Mesendoderm (in vitro differentiated cells): ENCODE measurements around the gene OR5H14. TPM values are rescaled to one million over a fixed set of nuclear protein-coding genes. Genes with fewer than 3 reads are reported as not detected.
A peak's percentile ranks its signal among the peaks of the same experiment; 100 is the strongest.

Source experiments
- DNase-seq: peaks from one replicate; pipeline ENCODE4 v3.0.0; 2013
- H2AK5ac ChIP-seq: 2 replicates; pipeline ENCODE4 v1.6.1; 2013; ENCODE audit warnings: low read length, inconsistent platforms
- H2BK120ac ChIP-seq: 2 replicates; pipeline ENCODE4 v1.6.1; 2013; ENCODE audit warnings: low read depth, mild to moderate bottlenecking, low read length, moderate library complexity, mixed read lengths
- H2BK15ac ChIP-seq: replicated peaks from 2 replicates; pipeline ENCODE4 v1.6.1; 2013; ENCODE audit warnings: low read depth, mild to moderate bottlenecking, moderate library complexity
- H2BK5ac ChIP-seq: 2 replicates; pipeline ENCODE4 v1.6.1; 2013; ENCODE audit warnings: low read length, inconsistent platforms
- H3K18ac ChIP-seq: 2 replicates; pipeline ENCODE4 v1.6.1; 2013; ENCODE audit warnings: mild to moderate bottlenecking, low read length, mixed read lengths
- H3K23ac ChIP-seq: one replicate; pipeline ENCODE4 v1.6.1; 2013; ENCODE audit warnings: low read length
- H3K27ac ChIP-seq: 2 replicates; pipeline ENCODE4 v1.5.1; 2013; ENCODE audit warnings: low read depth, mild to moderate bottlenecking, inconsistent platforms, low read length, moderate library complexity
- H3K27me3 ChIP-seq: 2 replicates; pipeline ENCODE4 v1.6.1; 2013; ENCODE audit warnings: low read length, control low read depth, mild to moderate bottlenecking, inconsistent platforms; ENCODE audit not compliant: insufficient read depth, poor library complexity
- H3K36me3 ChIP-seq: 2 replicates; pipeline ENCODE4 v1.6.1; 2013; ENCODE audit warnings: low read length, inconsistent platforms; ENCODE audit not compliant: control insufficient read depth, insufficient read depth
- H3K4ac ChIP-seq: one replicate; pipeline ENCODE4 v1.6.1; 2013; ENCODE audit warnings: low read depth, mild to moderate bottlenecking, low read length, moderate library complexity
- H3K4me1 ChIP-seq: 2 replicates; pipeline ENCODE4 v1.6.1; 2013; ENCODE audit warnings: low read depth, low read length, inconsistent platforms; ENCODE audit not compliant: control insufficient read depth
- H3K4me2 ChIP-seq: 2 replicates; pipeline ENCODE4 v1.6.1; 2013; ENCODE audit warnings: low read length
- H3K4me3 ChIP-seq: 2 replicates; pipeline ENCODE4 v1.5.1; 2013; ENCODE audit warnings: mild to moderate bottlenecking, low read length
- H3K56ac ChIP-seq: one replicate; pipeline ENCODE4 v1.6.1; 2013; ENCODE audit warnings: low read length
- H3K79me1 ChIP-seq: 2 replicates; pipeline ENCODE4 v1.6.1; 2013; ENCODE audit warnings: low read length, inconsistent platforms
- H3K79me2 ChIP-seq: 2 replicates; pipeline ENCODE4 v1.6.1; 2013; ENCODE audit warnings: mild to moderate bottlenecking, low read length; ENCODE audit not compliant: control insufficient read depth, insufficient read depth
- H3K9ac ChIP-seq: 2 replicates; pipeline ENCODE4 v1.6.1; 2013; ENCODE audit warnings: low read length, inconsistent platforms
- H4K5ac ChIP-seq: one replicate; pipeline ENCODE4 v1.6.1; 2013; ENCODE audit warnings: low read length
- H4K8ac ChIP-seq: one replicate; pipeline ENCODE4 v1.6.1; 2013; ENCODE audit warnings: low read depth, mild to moderate bottlenecking, control low read depth, low read length, moderate library complexity
- WGBS: extraction: QIAGEN DNeasy Blood & Tissue Kit; methylation state at CpG from one replicate; pipeline ENCODE4 v1.1.7; 2013; ENCODE audit warnings: low lambda C conversion rate, missing lambda C conversion rate; ENCODE audit not compliant: insufficient coverage; ENCODE audit errors: extremely low coverage; 5-methylcytosine and 5-hydroxymethylcytosine counted together
- polyA plus RNA-seq, 2 experiments: library from polyadenylated mRNA; stranded (reverse); fragments of 200-250 nt; gene quantifications; one replicate each; pipeline ENCODE4 v1.2.3, GENCODE V29; 2013

OR5H14 gene
- polyA plus RNA-seq (2013, experiment 1 of 2): 0.07 TPM
- polyA plus RNA-seq (2013, experiment 2 of 2): not detected

DNA sequence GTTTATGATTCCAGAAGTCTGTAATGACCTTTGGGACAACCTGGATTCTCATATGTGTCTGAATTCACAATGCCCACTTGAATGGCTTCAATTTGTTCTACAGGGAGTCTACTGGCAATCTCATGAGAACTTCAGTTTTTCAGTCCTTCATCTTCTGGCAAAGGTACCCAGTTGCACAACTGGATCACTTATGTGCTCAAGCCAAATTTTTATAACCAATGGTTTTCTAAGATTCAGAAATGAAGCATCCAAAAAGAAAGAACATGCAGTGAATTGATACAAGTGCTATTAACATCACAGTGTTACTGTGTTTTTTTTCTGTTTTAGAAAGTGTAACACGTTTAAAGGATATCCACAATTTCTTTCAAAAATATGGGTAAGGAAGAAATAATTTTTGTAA, at the start of gene OR5H14:
TSS of gene OR5H14 (plus strand) at position 301 of the 400 bp plus-strand sequence. CDS start 1,907 bp downstream, outside the sequence.
- Histone ChIP-seq H2BK5ac (no peak within 1 kb of the TSS), H3K4ac (no peak within 1 kb of the TSS), H3K4me2 (no peak within 1 kb of the TSS), H3K9ac (no peak within 1 kb of the TSS), H2AK5ac (no peak within 1 kb of the TSS), H3K36me3 (no peaks in the 10 kb centered on the region), H2BK15ac (no peak within 1 kb of the TSS), H3K23ac (no peak within 1 kb of the TSS), H2BK120ac (no peak within 1 kb of the TSS), H3K4me3 (no peak within 1 kb of the TSS), H3K4me1 (no peaks in the 10 kb centered on the region), H3K27me3 (no peaks in the 10 kb centered on the region), H3K18ac (no peak within 1 kb of the TSS), H3K79me1 (no peaks in the 10 kb centered on the region), H3K79me2 (no peaks in the 10 kb centered on the region), H3K27ac (no peak within 1 kb of the TSS), H4K5ac (no peak within 1 kb of the TSS), H4K8ac (no peak within 1 kb of the TSS), H3K56ac (no peak within 1 kb of the TSS)
- WGBS: no CpG with 5 or more reads among the region's 1 CpG
- no peak for DNase-seq

DNA sequence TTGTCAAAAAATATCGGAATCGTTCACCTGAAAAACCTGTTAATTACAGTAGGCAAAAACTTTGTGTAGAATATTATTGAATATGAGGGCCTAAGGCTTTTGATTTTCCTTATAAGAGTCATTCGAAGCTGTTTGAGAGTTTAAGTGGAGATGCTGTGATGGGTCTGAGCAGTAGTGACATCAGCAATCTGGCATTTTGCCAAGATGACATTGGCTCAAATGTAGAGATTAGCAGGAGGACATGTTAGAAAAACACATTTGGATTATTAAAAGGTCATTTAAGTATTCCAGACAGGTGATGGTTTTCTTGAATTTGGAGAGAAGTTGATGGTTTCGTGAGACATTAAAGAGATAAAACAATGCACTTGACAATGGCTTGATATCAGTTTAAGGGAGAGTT, 47.4 kb upstream of the OR5H14 start:
- no peak overlapping the region for H3K4ac ChIP-seq
- H2BK15ac ChIP-seq: no peak overlapping the region
- no peak overlapping the region for H2BK5ac ChIP-seq
- no peaks in the 10 kb centered on the region for H3K4me1 ChIP-seq
- no peak overlapping the region for H3K4me2 ChIP-seq
- no peak overlapping the region for H3K56ac ChIP-seq
- no peaks in the 10 kb centered on the region for H3K27me3 ChIP-seq
- no peak overlapping the region for H2BK120ac ChIP-seq
- H3K79me2 ChIP-seq: no peaks in the 10 kb centered on the region
- H3K9ac ChIP-seq: no peak overlapping the region
- H2AK5ac ChIP-seq: no peak overlapping the region
- no peak overlapping the region for H3K4me3 ChIP-seq
- no peak overlapping the region for H3K23ac ChIP-seq
- H3K79me1 ChIP-seq: no peaks in the 10 kb centered on the region
- no peaks in the 10 kb centered on the region for H3K36me3 ChIP-seq
- no peak overlapping the region for H3K27ac ChIP-seq
- no CpG with 5 or more reads among the region's 4 CpGs for WGBS
- DNase-seq: no peak
- H4K8ac ChIP-seq: no peak overlapping the region
- no peak overlapping the region for H4K5ac ChIP-seq
- no peak overlapping the region for H3K18ac ChIP-seq

DNA sequence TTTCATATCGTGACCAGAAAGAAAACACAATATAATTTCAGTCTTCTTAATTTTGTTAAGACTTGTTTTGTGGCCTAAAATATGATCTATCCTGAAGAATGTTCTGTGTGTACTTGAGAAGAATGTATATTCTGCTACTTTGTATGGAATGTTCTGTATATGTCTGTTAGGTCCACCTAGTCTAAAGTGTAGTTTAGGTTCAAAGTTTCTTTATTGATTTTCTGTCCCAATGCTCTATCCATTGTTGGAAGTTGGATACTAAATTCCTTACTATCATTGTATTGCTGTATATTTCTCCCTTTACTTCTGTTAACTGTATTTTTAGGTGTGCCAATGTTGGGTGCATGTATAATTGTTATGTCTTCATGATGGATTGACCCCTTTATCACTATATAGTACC, 39.1 kb upstream of the OR5H14 start:
- WGBS: no CpG with 5 or more reads among the region's 1 CpG
- Histone ChIP-seq H3K4me3 (no peak overlapping the region), H4K5ac (no peak overlapping the region), H3K36me3 (no peaks in the 10 kb centered on the region), H3K9ac (no peak overlapping the region), H4K8ac (no peak overlapping the region), H3K56ac (no peak overlapping the region), H3K79me1 (no peaks in the 10 kb centered on the region), H2BK120ac (no peak overlapping the region), H3K27ac (no peak overlapping the region), H2BK15ac (no peak overlapping the region), H3K23ac (no peak overlapping the region), H3K4me2 (no peak overlapping the region), H3K4me1 (no peaks in the 10 kb centered on the region), H3K4ac (no peak overlapping the region), H2BK5ac (no peak overlapping the region), H3K18ac (no peak overlapping the region), H3K27me3 (no peaks in the 10 kb centered on the region), H3K79me2 (no peaks in the 10 kb centered on the region), H2AK5ac (no peak overlapping the region)
- DNase-seq: no peak

DNA sequence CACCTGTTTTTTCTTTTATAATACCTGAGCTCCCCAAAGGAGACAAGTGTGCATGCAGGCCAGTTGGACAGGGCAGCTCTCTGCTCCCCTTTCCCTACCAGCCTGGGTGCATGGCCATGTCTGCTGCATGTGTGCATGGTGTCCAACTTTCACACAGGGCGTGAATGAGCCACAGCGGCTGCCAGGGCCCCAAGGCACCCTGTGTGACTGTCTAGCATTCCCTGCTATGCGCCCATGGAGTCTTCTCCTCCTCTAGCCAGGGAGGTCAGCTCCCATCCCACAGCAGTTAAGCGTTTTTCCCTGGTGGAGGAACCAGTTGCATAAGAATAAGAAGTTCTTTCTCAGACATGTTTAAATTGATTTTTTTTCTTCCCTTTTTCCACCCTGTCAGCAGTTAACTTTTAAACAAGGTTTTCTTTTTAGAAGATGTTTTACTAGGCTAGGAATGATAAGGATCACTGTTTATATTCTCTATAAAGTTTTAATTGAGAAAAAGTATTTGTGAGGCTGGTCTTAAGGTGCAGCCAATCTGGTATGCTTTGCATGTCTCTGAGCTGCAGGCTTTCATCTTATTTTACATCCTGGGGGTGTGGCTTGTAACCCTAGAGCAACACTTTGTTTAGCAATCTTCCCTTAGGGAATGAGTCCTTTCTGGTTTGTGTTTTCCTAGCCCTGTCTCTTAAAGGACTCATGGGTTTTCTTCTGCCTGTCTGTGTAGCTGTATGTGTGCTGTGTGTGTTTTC, 37.3 kb upstream of the OR5H14 start:
- no peak overlapping the region for H3K56ac ChIP-seq
- H3K27me3 ChIP-seq: no peaks in the 10 kb centered on the region
- H3K4me3 ChIP-seq: no peak overlapping the region
- H4K5ac ChIP-seq: no peak overlapping the region
- H2AK5ac ChIP-seq: no peak overlapping the region
- no peak overlapping the region for H4K8ac ChIP-seq
- no peak overlapping the region for H3K23ac ChIP-seq
- no peak overlapping the region for H2BK15ac ChIP-seq
- H3K79me1 ChIP-seq: no peaks in the 10 kb centered on the region
- no peak overlapping the region for H2BK5ac ChIP-seq
- no peaks in the 10 kb centered on the region for H3K36me3 ChIP-seq
- H2BK120ac ChIP-seq: no peak overlapping the region
- H3K27ac ChIP-seq: no peak overlapping the region
- no peak overlapping the region for H3K4me2 ChIP-seq
- H3K4ac ChIP-seq: no peak overlapping the region
- no CpG with 5 or more reads among the region's 4 CpGs for WGBS
- no peaks in the 10 kb centered on the region for H3K79me2 ChIP-seq
- DNase-seq: peak; percentile 2
- H3K4me1 ChIP-seq: no peaks in the 10 kb centered on the region
- H3K9ac ChIP-seq: no peak overlapping the region
- H3K18ac ChIP-seq: no peak overlapping the region

DNA sequence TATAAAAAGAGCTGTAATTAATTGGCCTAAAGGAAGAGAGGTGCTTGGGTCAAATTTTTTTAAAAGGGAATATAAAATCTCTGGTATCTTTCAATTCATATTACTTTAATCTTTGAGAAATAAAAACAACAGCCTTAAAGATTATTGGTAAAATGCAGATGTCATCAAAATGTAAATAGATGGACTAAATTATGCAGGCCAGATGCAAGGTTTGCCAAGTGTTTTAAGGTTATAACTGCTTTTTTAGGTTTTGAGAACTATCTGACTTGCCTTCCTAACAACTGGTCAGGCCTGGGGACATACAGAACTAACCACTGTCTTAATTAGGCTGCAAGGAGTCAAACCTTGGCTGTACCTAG, 36.8 kb upstream of the OR5H14 start:
- no peaks in the 10 kb centered on the region for H3K4me1 ChIP-seq
- H3K56ac ChIP-seq: no peak overlapping the region
- H2BK15ac ChIP-seq: no peak overlapping the region
- no peak overlapping the region for H4K5ac ChIP-seq
- no peak overlapping the region for H3K9ac ChIP-seq
- H3K27me3 ChIP-seq: no peaks in the 10 kb centered on the region
- no peak overlapping the region for H3K4ac ChIP-seq
- H3K4me3 ChIP-seq: no peak overlapping the region
- H3K4me2 ChIP-seq: no peak overlapping the region
- H3K27ac ChIP-seq: no peak overlapping the region
- no peak overlapping the region for H4K8ac ChIP-seq
- no peaks in the 10 kb centered on the region for H3K79me2 ChIP-seq
- no peak overlapping the region for H2BK5ac ChIP-seq
- H3K79me1 ChIP-seq: no peaks in the 10 kb centered on the region
- no peaks in the 10 kb centered on the region for H3K36me3 ChIP-seq
- no peak overlapping the region for H3K23ac ChIP-seq
- no peak for DNase-seq
- no peak overlapping the region for H2AK5ac ChIP-seq
- no peak overlapping the region for H2BK120ac ChIP-seq
- no peak overlapping the region for H3K18ac ChIP-seq

DNA sequence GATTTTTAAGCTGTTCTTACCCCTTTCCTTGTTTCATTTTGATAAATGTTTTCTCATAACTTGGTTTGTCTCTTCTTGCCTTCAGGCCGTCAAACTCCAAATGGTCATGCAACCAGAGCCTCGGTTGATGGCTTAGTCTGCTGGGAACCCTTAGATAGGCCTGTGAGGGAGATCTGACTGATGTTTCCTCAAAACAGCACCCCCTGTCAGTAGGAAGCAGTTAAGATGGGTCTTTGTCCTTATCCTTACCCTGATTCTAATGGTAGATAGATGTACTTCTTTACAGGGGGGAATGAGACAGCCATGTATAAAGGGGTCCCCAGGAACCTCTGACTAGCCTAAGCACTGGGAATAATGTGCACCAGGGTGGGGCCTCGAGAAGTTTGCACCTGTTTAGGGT, 33.0 kb upstream of the OR5H14 start:
- Histone ChIP-seq H3K23ac (no peak overlapping the region), H2BK120ac (no peak overlapping the region), H2BK15ac (no peak overlapping the region), H3K4me3 (no peak overlapping the region), H3K4me1 (no peaks in the 10 kb centered on the region), H2BK5ac (no peak overlapping the region), H3K18ac (no peak overlapping the region), H3K56ac (no peak overlapping the region), H3K79me2 (no peaks in the 10 kb centered on the region), H3K4ac (no peak overlapping the region), H4K8ac (no peak overlapping the region), H2AK5ac (no peak overlapping the region), H4K5ac (no peak overlapping the region), H3K9ac (no peak overlapping the region), H3K79me1 (no peaks in the 10 kb centered on the region), H3K36me3 (no peaks in the 10 kb centered on the region), H3K27ac (no peak overlapping the region), H3K4me2 (no peak overlapping the region), H3K27me3 (no peaks in the 10 kb centered on the region)
- no peak for DNase-seq
- WGBS: no CpG with 5 or more reads among the region's 3 CpGs
